Measurements from ENCODE around the gene MTURN.

MTURN gene

DNA sequence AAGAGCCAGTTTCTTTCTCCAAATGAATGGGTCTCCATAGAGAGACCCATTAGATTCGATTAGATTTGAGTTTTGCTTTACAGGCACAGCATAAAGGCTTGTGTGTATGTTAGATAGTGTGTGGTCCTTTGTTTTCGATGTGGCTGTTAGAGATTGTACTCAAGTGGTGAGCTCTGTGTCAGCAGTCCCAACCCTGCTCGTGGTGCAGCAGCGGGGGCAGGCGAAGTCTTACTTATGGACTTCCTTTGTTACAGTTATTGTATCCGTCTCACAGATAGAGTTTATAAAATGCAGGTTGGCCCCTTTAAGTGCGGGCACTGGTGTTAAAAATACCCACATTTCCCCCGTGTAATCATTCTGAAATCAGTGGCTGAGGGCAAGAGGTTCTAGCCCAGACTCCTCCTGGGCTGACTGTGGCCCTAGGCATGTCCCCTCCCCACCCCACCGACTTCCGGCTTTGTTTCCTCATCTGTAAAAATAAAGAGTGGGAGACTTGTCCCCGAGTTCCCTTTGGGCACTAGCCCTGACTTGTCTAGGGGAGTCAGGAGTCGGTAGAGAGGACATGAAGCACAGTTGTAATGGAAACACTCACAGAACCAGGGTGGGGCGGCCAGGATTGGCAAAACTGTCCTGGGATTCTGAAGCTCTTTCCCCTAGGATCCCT lies 28.6 kb downstream of the MTURN start:
- DNase-seq, result peak; percentile 77

DNA sequence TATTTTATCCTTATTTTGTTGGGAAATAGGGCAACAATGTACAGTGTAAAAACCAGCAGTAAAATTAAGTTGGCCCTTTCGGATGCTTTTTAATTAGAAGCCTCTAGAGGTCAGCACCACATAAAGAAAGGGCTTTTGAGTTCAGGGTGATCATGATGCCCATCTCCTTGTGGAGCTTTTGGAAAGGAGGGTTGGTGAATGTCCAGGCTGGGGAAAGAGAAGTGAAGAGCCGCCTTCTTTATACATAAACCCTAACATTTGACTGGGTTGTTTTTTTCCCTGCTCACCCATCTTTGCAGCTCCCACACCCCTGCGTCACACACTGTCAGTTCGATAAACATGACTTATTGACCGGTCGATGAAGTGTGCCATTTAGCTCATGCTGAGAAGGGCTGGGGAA lies 29.8 kb downstream of the MTURN start:
- DNase-seq, result peak; percentile 77

DNA sequence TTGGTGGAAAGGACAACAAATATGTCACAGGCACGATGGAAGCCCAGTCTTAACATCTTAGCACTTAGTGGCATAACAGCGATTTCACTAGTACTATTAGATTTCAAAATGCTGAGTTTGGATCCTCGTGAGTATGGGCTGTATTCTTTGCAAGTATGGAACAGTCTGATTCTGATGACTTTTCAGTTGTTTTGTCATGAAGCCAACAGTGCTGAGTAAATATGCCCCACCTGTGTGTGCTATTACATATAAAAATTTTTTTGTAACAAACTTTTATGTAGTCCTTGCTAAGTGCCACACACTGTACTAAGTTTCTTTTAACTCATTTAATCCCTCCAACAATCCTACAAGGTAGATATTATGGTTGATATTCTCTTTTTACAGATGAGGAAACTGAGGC lies 30.8 kb downstream of the MTURN start:
- DNase-seq, result no peak

DNA sequence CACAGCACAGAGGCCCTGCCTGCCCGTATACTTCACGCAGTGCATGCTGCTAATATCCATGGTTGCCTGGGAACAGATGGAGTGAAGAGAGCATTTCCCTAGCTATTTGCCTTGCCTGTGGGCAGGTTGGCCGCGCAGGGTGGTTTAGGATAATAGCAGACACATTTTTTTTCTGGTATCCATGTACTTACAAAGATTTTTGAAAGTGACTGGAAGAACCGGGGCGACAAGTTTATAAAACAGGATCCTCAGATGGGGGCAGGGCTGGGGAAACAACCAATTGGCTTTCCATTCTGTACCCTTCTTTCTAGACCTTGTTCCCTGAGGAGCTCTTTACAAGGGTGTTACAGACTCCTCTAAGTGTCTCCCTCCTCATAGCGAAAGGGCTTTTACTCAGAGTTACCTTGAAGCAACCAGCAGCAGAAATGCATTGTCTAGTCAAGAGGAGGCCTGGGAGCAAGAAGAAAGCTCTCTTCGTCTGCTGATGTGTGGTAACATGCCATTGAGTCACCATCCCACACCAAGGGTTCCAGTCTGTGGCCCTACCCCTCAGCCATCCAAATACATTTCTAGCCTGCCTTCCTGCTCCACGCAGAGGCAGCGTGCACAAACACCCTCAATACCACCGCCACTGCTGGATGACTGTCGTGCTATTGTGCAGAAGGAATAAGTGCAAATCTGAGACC lies 31.5 kb downstream of the MTURN start:
- DNase-seq, result peak; percentile 51

DNA sequence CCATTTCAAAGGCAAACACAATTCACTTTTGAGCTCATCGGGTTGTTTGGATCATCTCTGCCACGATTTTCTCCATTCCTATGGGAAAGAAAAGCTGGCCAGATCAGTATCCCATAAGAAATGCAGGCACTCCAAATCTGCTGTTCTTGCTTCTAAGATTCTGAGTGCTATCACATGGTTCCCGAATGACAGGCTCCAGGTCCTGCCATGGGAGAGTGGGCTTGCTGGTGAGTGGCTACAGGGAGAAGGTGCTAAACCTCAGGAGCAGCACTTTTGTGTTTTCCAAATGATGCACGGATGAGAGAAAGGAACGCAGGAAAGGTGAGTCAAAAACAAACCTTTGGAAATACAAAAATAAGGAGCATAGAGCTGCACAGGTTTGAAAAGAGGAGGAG lies 32.1 kb downstream of the MTURN start:
- no peak for DNase-seq

DNA sequence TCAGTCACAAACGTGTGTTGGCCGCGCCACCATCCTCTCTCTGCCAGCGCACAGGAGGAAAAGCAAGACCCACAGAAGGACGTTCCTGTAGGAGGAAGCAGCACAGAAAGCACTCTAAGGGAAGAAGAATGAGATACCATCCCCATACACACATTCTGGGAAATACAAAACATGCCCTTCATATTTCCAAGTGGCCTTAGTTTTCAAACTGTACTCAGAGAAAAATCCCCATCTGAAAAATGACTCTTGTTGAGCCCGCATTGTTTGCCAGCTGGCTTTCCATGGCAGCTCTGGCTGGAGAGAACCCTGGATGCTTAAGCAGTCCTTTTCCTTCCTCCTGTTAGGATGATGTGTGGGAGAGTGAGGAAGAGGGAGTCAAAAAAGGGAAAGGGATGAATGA lies 33.1 kb downstream of the MTURN start:
- no peak for DNase-seq

DNA sequence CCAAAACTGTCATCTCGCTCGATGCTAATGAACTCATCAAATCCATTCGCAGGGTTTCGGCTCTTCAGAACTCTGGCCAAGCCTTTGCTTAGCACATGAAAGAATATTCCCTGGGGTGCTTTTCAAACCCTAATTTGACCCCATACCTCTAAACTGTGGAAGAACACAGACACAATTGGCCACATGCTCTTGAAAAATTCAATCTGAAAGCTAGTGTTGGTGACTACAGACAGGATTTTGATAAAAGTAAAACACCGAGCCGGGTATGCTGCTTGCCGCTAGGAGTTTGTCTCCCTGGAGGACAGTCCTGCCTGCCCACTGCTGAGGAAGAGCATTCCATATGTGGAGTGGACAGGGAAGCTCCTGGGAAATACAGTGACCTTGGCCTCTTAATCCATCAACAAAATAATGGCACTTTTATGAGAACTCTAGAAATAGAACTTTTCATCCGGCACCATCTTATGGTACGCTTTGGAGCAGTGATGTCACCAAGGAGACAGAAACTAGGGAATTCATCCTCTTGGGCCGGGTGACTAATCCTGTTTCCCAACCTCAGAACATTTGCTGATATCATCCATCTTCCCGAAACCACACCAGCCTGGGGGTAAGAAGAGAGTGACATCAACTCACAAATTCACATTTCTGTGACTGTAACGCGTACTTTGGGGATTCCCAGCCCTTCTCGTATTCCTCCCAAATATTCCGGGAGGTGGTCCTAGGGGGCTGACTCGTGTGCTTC lies 34.2 kb downstream of the MTURN start:
- no peak for DNase-seq

DNA sequence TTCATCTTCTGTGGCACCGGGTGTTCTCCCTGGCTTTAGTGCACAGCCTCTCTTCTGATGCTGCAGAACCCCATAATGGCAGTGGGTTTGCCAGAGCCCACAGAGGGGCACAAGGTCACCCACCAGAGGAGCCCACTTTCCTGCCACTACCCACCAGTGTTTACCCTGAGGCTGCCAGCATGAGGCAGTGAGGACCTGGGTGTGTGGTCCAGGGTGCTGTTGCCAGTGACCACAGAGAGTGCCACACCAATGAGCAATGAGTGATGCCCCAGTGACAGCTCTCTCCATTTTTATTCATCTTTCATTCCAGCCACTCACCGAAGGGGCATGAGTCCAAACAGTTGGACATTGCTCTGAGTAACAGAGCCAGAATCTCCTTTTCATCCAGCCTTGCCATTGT lies 34.8 kb downstream of the MTURN start:
- no peak for DNase-seq

DNA sequence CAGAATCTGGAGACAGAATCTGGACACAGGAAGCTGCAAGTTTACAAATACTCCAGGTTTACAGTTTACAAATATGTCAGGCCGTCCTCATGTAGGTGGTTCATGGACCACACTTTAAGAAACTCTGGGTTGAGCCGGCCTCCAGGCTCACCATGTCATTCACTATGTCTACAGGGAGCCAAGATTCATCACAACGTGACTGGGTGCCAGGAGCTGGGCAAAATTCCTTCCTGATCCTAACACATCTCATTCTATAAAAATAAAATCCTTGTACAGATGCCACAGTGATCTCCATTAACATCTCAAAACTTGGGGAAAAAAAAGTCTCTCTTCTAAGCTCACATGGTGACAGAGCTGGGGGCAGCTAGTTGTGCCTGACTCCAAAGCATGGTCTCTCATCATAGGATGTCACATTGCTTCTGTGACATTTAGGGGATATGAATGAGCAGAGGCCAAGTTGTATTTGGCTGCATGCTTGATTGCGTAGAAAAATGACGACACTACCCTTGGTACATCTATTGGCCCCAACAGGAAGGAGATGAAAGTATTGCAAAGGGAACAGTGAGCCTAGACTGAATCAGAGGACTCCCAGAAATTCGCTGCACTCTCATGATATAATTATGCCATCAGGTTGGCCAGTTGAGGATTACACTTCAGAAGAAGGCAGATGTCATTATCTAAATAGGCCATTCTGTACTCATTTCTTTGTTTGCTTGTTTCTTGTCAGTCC lies 35.9 kb downstream of the MTURN start:
- no peak for DNase-seq

DNA sequence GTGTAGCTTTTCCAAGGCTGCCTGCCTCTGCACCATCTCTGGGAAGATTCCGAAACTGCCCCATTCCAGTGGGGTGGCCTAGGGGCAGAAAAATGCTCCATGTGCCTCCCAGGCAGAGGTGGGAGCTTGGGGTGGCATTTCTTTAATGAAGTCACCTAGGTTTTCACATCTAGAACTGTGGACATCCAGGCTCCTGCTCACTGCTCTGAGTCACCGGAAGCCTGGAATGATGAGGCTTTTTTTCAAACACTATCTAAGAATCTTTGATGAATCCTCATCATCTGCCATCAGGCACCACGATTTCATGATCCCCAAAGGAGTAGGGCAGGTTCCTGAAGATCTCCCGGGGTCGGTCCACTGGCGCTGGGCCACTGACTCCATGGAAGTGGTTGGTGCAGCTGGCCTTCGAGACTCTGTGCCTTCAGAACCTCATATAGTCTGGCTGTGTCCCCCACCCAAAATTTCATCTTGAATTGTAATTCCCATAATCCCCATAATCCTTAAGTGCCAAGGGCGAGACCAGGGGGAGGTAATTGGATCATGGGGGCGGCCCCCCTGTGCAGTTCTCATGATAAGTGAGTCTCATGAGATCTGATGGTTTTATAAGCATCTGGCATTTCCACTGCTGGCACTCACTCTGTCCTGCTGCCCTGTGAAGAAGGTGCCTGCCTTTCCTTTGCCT lies 37.1 kb downstream of the MTURN start:
- no peak for DNase-seq

DNA sequence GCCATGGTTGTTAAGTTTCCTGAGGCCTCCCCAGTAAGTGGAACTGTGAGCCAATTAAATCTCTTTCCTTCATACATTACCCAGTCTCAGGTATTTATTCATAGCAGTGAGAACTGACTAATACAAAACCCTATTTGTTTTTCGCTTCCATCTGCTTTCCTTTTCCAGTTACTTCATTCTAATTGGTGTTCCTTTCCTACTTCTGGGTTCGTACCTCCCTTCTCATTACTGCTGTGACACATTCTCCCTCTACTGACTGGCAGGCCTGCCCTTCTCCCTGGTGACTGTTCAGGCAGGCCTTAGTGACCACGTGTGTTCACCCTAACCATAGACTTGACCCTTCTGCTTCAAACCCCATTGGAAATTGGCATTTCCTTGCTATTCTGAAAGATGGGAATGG lies 37.7 kb downstream of the MTURN start:
- DNase-seq, result no peak

DNA sequence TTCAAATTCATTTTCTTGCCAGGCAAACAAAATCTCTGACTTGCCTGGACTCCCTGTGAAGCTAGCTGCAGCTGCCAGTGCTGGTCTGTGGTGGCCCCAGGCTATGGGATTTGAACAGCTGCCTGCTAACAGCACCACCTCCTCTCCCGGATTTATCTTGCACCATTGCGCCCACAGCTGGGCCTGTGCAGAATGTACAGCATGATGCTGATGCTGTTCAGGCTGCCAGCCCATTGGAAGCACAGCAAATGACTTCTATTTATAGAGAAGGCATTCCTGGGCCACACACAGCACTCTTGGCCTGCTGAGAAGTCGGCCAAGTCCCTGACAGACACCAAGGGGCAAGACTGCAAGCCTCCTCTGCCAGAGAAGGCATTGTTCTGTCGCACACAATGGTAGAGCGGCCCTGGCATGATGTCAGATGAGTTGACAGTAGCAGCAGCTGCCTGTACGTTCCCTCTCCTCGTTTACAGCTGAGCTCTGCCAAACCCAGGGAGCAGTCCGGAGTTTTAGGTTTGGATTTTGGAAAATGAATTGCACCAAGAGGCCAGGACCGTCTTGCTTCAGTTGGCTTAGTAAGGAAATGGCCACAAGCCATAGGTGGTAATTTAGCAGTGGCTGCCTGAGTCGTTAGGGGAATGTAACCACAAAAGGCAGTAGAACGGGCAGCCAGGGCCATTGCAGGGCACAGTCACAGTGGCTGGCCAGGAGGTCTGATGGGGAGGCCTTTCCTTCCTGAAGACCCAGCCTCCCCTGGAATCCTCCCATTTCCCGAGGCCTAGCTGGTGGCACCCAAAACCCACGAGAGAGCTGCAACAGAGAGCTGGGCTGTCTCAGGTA lies 38.5 kb downstream of the MTURN start:
- peak; percentile 77 for DNase-seq

DNA sequence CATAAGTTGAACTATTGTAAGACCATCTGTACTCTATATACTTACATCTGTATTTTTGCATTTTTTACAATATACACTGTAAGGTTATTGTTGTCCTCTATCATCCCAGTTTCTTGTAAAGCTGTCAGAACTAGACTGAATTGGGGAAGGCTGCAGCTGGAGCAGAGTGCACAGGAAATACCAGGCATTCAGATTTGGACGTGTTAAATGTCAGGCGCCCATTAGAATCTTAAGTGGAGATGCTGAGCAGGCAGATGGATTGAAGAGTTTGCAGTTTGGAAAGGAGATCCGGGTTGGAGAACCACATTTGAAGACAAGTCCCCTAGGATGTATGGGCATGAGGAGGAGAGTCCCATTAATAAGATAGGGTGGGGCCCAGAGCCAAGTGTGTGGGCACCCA lies 40.4 kb downstream of the MTURN start:
- DNase-seq, result peak; percentile 31

DNA sequence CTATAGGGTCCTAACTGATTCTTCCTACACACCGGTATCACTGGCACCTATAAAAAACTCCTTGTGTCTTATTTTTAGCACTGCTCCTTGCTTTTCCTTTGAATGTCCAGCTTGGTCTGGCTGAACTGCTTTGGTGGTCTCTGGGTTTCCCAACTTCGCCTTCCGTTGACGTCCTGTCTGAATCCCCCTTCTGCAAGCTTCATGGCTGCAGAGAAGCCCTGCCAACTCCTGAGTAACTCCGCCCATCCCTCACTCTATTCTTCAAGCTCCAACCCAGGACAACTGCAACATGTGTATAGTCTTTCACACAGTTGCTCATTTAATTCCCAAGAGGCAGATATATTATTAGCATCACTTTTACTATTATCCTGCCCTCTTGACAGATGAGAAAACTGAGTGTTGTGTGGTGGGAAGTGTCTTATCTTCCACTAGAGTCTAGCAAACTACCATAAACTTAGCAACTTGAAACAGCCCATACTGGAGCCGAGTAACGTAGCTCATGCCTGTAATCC lies 40.9 kb downstream of the MTURN start:
- DNase-seq, result no peak

DNA sequence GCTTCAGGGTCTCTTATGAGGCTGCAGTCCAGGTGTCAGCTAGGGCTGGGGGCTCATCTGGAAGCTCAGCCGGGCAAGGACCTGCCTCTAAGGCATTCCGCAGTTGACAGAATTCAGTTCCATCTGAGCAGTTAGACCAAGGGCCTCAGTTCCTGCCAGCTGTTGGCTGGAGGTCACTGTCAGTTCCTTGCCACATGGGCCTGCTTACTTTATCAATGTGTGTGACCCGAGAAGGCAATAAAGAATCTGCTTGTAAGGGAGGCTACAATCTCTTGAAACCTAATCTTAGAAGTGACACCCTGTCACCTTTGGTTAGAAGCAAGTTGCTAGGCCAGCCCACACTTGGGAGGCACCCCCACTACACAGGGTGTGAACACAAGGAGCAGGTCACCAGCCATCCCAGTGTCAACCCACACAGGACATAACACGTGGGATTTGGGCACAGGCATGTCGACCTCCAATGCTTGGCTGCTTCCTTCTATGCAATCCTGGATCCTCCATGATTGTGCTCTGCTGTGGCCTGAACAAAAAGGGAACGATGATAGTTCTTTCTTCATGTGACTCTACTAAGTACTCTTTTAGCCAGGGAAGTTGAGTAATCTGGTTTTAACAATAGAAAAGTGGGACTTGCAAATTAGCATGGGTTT lies 41.8 kb downstream of the MTURN start:
- DNase-seq, result no peak

DNA sequence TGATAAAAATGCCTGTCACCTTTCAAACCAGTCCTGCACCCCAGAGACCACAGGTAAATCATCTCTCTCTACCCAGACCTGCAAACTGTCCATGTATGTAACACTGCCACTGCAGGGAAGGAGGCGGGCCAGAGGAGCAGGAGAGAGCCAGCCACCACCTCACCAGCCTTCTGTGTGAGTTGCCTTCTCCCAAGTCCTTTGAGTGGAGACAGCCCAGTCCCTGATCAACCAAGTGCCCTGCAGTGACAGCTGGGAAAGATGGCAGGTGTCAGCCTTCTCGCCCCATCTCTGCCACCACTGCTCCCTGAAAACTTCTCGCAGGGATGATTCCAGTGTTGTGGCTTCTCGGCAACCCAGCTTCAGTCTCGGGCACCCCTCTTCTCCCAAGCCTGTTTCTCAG lies 42.4 kb downstream of the MTURN start:
- no peak for DNase-seq

DNA sequence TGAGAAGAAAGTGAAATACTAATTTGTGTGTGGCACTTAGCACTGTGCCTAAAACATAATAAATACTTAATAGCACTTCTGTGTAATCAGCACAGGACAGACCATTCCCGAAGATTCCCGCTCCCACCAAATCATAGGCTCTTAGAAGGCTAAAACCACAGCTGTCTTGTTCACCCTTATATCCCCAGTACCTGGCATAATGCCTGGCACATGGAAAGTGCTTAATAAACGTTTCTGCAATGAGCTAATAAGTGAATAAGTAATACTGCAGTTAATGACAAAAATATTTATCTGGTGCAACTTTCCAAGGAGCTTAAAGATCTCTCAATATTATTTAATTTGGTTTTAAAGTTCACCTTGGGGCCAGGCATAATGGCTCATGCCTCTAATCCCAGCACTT lies 43.2 kb downstream of the MTURN start:
- no peak for DNase-seq

DNA sequence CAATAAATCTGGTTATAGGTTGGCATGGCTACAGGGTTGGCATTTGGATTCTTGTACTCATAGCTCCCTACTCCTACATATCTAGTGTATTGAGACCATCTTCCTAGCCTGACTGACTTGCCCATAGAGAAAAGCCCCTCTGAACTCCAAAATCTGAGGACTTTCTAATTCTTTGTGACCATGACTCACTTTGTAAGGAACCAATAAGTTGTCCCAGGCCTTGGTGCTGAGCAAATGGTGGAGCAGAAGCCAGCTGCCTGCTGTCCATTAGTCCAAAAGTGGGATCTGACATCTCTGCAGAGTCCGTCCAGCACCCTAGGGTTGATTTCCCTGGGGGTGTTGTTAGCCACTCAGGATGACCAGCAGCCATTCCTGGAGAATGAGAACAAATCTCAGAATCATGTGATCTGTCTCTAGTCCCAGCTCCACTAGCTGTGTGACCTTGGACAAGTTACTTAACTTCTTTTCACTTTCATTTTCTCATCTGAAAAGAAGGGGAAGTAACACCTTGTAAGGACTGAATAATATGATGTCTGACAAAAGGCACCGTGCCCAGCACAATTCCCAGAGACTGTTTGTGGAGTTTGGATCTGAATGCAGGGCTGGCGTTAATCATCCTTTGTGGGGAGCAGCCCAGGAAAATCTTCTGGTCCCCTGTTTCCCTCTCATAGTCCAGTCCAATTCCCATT lies 44.1 kb downstream of the MTURN start:
- DNase-seq, result no peak

DNA sequence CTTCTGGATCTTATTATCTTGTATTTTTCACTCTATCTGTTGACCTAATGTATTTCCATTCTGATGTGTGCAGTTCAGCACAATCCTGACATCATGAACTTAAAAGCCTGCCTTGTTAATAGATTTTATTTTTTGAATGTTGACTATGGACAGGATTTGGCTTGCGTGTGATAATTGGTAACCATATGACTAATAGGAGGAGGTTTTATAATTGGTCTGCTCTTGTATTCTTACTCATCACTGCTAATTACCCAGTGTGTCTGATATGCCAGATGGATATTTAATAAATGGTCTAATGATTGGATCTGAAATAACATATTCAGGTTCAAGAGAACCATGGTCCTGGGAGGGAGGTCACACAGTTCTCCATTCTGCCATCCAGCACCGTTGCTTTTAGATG lies 45.9 kb downstream of the MTURN start:
- DNase-seq, result no peak

DNA sequence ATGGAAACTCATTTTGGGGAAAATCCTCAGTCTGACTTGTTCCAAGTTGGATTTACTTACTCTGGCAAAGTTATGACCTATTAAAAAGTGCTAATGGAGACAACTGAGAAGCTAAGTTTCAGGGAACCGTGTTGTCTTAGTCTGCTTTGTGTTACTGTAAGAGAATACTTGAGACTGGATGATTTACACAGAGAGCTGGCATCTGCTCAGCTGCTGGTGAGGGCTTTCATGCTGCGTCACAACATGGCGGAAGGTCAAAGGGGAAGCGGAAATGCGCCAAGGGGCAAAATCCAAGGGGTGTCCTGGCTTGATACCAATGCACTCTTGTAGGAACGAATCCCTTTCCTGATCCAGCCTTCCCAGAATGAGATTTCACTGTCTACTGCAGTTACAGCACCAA lies 46.4 kb downstream of the MTURN start:
- DNase-seq, result no peak

All from NCI-H510A treated with DMSO at 0.1 percent for 48 hours (cell line).